22Rv1 (cell line): ENCODE data around the gene ZNF429.
"Not testable (repeated sequence)": the region's sequence is repeated elsewhere in the genome, so short reads cannot be mapped to it uniquely, and the experiment has no call there.

Source experiments
- H3K27ac ChIP-seq: fragments of 450-650 bp; 2 replicates; pipeline ENCODE4 v1.5.1; 2017
- ZFX ChIP-seq: fragments of 450-650 bp; IDR thresholded peaks from 2 replicates; pipeline ENCODE4 v1.6.1; 2017; ENCODE audit warnings: antibody characterized with exemption, borderline replicate concordance
- TF ChIP-seq, protein P1 (sequence below): fragments of 450-650 bp; IDR thresholded peaks from 2 replicates; pipeline ENCODE4 v1.5.1; 2017; ENCODE audit warnings: mild to moderate bottlenecking

ZNF429 gene

DNA sequence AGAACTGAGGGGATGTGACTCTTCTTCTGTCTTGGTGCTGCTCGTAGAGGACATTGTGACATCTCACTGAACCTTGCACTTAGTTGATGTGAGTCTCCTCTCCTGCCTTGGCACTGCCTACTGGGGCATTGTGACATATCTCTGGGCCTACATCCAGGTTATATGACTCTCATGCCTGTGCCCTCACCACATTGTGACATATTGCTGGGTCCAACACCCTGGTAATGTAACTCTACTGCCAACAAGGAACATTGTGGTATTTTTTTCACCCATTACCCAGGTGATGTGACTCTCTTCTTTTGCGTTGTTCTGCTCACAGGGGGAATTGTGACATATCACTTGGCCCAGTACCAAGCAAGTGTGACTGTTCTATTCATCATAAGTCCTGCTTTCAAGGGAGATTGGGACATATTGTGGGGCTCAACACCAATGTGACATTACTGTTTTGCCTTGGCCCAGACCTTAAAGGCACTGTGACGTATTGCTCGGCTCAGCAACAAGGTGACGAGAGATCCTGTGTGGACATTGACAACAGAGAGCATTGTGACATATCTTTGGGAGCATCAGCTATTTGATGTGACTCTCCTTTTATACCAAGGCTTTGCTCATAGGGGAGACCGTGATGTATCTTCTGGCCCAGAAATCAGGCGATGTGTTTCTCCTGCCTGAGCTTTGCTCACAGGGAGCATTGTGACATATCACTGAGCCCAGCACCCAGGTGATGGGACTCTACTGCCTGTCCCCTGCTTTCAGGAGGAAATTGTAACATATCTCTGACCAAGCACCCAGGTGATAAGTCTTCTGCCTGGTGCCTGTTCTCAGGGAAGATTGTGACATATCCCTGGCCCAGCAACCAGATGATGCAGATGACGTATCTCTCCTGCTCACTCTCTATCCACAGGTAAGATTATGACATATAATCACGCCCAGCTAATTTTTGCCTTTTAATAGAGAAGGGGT is 12.2 kb upstream of the ZNF429 start:
- no peak overlapping the region for H3K27ac ChIP-seq
- TF ChIP-seq ZFX: no peak
- TF ChIP-seq, protein P1, sequence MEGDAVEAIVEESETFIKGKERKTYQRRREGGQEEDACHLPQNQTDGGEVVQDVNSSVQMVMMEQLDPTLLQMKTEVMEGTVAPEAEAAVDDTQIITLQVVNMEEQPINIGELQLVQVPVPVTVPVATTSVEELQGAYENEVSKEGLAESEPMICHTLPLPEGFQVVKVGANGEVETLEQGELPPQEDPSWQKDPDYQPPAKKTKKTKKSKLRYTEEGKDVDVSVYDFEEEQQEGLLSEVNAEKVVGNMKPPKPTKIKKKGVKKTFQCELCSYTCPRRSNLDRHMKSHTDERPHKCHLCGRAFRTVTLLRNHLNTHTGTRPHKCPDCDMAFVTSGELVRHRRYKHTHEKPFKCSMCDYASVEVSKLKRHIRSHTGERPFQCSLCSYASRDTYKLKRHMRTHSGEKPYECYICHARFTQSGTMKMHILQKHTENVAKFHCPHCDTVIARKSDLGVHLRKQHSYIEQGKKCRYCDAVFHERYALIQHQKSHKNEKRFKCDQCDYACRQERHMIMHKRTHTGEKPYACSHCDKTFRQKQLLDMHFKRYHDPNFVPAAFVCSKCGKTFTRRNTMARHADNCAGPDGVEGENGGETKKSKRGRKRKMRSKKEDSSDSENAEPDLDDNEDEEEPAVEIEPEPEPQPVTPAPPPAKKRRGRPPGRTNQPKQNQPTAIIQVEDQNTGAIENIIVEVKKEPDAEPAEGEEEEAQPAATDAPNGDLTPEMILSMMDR: no peak

DNA sequence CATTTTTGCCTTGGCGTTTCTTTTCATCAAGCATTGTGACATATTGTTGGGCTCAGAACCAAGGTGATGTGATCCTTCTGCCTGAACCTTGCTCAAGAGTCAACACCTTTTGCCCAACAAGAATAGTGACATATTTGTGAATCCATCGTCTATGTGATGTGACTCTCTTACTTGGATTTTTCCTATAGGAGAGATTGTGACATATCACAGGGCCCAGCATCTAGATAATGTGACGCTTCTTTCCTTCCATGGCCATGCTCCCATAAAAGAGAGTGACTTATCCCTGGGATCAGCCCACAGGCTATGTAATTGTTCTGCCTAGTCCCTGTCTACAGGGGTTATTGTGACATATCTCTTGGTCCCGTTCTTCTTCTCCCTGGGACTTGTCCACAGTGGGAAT is 8.5 kb upstream of the ZNF429 start:
- H3K27ac ChIP-seq: no peak overlapping the region
- no peak for TF ChIP-seq ZFX
- TF ChIP-seq, protein P1: no peak

DNA sequence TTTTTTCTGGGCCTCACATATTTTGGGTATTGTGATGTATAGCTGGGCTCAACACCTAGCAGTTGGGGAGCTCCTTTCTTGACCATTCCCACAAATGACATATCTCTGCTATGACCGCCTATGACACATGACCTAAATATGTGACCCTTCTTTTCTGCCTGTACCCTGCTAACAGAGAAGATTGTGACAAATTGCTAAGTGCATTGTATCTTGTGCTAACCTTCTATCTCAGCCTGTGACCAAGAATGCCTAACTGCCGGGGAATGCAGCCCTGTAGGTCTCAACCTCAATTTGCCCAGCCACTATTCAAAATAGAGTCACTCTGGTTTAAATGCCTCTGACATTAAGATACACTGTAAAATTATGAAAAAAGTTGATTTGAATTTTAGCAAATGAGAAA is 6.8 kb upstream of the ZNF429 start:
- no peak overlapping the region for H3K27ac ChIP-seq
- no peak for TF ChIP-seq ZFX
- TF ChIP-seq, protein P1: no peak

DNA sequence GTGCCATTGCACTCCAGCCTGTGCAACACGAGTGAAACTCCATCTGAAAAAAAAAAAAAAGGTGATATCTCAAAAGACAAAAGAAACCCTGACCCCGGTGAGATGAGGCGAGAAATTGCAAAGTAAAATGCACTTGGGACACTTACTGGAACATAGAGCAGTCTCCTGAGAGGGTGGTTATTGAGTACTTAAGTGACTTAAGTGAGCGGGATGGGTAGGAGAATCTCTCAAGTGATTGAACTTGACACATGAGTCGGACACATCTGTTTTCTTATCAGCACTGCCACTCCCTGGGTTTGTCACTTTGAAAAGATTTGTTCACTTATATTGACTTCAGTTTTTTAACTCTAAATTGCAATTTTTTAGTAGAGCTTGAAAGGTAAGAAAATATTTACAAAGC is 2.8 kb downstream of the ZNF429 start:
- no peak overlapping the region for H3K27ac ChIP-seq
- TF ChIP-seq ZFX: no peak
- TF ChIP-seq, protein P1: no peak

DNA sequence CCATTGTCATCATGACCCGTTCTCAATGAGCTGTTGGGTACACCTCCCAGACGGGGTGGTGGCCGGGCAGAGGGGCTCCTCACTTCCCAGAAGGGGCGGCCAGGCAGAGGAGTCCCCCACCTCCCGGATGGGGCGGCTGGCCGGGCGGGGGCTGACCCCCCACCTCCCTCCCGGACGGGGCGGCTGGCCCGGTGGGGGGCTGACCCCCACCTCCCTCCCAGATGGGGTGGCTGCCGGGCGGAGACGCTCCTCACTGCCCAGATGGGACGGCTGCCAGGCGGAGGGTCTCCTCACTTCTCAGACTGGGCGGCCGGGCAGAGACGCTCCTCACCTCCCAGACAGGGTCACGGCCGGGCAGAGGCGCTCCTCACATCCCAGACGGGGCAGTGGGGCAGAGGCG is 5.7 kb downstream of the ZNF429 start:
- H3K27ac ChIP-seq: not testable (repeated sequence)

DNA sequence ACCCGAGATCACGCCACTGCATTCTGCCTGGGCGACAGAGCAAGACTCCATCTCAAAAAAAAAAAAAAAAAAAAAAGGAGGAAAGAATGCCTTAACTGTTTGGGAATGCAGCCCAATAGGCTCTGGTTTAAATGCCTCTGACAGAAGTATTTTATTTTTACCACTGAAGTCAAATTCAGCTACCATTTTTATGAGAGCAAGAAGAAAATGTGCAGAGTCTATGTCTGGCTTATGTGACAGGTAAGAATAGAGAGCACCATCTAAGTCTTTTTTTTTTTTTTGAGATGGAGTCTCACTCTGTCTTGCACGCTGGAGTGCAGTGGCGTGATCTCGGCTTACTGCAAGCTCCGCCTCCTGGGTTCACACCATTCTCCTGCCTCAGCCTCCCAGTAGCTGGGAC is 7.2 kb downstream of the ZNF429 start:
- H3K27ac ChIP-seq: not testable (repeated sequence)

DNA sequence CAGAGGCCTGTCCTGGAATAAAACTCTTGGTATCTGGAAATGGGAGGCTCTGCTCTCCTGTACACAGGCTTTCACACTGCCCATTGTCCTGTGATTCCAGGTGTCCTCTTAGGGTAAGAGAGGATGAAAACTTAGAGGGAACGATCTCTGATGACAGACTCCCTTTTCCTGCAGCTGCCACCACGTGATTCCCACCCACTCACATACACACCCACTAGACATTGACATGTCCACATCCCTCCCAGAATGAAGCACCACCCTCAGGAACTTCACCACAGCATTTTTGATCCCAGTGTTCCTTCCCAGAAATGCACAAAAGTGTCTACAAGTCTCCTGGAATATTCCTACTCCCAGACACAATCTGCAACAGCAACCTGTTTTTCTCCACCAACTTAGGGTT is 8.2 kb downstream of the ZNF429 start:
- TF ChIP-seq, protein P1: no peak
- no peak for TF ChIP-seq ZFX
- H3K27ac ChIP-seq: no peak overlapping the region

DNA sequence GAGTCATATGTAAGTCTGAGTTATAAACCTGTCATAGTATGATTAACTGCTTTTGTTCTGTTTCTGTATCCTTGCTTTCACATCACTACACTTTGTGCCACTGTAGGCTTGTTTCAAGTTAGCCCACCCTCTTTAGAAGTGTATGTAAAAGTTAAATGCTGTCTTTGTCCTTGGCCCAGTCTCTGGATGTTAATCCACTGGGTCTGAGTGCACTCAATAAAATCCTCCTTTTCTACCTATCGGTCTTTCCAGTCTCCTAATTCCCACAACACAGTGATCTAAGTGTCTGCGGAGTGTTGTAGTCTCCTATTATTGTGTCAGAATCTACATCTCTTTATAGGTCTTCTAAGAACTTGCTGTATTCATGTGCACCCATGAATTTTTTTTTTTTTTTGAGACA is 14.1 kb downstream of the ZNF429 start:
- H3K27ac ChIP-seq: no peak overlapping the region
- no peak for TF ChIP-seq ZFX
- TF ChIP-seq, protein P1: no peak
